Effector CD4-positive, alpha-beta T cell (primary cell): ENCODE results near the gene RBBP8NL.

Source experiments
- DNase-seq: peaks from one replicate; pipeline ENCODE4 v3.0.0-alpha.2; 2020

RBBP8NL gene

DNA sequence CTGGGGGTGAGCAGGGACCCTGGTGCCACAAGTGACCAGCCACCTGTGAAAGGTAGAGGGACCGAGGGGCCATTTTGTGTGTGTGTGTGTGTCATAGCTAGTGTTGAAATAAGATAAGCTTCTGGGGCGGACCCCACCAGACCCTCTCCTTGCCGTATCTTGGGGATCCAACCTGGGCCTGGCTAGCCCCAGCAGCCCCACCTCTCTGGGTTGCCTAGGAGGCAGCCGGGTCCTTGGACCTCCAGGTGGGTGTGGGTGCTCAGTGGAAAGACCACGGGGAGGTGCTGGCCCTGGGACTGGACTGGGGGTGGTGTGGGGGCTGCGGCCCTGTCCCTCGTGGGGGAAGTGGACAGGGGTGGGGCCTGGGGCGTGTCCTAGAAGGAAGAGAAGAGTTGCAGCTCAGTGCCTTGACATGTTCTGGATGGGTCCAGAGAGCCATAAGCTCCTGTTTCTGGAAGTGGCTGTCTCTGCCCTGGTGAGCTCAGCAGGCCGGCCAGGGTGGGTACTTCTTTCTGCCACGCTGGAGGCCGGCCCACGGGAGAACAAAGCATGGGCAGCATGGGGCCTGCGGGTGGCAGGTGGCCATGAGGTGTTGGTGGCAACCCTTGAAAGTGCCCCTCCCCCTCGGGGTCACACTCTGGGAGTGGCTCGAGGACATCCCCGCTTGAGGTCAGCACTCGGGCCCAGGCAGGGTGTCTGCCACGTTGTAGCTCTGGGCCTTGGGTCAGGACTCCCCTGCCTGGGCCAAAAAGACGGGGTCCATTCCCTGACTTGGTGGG, 8.4 kb downstream of the RBBP8NL start:
- DNase-seq: no peak

DNA sequence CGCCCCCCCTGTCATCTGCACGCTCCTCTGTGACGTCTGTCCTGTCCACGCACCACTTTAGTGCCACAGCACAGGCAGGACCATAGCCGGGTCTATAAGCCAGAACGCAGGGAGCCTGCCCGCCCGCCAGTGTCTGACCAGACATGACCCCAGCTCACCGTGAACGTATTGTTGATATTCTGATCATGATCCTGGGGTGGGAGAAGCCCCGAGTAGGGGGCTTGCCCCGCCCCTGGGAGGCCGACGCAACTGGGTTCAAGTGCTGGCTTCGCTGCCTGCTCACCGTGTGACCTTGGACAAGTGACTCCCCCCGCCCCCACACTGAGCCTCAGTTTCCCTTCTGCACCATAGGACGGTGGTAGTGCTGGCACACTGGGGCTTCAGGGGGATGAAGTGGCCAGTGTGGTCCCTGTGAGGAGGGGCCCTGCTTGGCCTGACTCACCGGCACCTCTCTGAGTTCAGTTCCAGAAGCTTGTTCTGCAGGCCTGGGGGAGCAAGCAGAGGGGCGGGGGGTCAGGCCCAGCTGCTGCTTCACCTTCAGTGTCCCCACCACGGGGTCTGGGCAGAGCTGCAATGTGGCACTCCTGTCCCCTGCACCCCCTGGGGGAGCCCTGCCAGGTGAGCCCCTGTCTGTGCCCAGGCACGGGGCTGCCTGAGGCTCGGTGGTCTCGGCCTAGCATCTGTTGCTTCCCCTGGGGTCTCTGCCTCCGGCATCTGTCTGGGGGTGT, 9.2 kb downstream of the RBBP8NL start:
- no peak for DNase-seq

DNA sequence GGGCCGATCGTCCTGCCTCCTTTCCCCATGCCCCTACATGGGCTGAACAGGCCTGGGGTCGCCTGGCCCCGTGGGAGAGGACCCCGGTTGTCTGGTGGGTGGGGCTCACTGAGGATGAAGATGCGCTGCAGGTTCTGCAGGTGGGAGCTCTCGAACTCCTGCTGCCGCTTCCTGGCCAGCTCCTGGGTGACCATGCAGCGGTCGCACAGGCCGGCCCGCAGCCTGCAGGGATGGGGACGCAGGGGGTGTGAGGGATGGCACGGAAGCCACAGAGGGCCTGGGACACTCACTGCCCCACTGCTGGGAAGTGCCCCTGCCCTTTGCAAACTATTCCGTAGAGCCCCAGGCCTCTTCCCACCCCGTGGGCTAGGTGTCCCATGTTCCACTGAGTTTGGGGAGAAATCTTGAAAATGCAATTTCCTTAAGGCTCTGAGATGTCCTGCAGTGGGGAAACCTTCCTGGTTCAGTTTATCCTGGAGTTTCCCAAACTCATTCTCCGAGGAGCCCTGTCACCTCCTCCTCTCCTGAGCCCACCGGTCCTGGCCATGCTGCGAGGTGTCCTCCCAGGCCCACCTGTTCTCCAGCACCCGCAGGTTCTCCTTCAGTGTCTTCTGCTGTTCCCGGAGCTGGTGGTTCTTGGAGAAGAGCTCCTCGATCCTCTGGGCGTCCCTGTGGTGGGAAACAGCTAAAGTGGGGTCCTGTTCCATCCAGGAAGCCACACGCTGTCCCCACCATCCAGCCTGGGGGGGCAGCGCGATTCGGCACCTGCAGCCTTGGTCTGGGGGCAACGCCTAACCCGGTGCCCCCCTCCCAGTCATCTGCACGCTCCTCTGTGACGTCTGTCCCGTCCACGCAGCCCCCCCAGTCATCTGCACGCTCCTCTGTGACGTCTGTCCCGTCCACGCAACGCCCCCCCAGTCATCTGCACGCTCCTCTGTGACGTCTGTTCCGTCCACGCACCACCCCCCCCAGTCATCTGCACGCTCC, 10.4 kb downstream of the RBBP8NL start:
- no peak for DNase-seq

DNA sequence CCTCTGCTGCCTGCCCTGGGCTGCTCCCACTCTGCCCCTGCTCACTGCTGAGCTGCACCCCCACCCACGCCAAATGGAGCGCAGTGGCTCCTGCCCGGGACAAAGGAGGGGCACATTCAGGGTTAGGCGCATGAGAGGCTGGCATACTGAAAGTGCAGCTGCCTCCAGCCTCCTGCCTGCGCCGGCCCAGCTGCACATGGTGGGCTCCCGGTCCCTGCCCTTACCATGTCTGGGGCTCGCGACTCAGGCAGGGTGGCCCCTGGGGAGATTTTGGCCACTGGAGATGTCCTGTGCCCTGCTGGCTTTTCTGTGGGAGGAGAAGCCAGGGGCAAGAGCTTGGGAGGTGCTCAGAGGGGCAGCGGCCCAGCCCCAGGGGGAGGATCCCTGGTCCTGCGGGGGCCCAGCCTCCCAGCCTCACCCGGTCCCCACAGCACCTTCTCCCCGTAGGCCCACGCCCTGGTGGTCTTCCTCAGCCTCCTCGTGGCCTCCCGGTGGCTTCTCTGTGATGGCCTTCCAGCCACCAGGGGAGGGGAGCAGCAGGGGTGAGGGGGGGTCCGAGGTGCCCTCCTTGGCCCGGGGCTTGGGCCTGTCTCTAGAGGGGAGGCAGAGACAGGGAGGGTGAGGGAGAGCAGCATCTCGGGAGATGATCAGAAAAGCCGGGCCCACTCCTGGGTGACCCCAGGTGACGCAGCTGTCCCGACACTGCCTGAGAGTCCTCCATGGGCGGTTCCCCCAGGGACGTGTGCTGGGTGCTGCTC, 11.8 kb downstream of the RBBP8NL start:
- DNase-seq: no peak

DNA sequence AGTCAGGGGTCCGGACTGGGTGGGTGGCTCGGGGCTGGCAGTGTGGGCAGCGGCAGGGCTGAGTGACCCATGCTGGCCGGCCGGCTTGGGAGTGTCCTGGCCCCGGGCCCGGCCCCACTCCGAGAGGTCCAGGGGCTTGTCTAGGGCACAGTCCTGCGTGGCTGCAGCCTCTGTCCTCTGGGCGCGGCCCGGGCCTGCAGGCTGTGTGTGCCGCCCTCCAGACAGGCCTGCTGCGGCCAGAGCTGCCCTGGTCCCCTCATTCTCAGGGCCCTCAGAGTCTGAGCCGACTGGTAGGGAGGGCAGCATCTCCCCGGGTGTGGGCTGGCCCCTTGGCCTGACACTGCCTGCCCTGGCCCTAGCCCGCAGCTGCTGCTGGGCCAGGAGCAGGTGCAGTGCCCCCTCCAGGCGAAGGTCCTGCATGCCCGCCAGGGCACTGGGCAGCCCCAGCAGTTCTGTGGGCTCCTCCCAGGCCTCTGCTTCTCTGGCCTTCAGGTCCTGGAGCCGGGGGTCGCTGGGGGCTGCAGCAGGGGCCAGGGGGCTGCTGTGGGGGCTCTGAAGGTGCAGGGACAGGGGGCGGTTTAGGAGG, 13.3 kb downstream of the RBBP8NL start:
- no peak for DNase-seq

DNA sequence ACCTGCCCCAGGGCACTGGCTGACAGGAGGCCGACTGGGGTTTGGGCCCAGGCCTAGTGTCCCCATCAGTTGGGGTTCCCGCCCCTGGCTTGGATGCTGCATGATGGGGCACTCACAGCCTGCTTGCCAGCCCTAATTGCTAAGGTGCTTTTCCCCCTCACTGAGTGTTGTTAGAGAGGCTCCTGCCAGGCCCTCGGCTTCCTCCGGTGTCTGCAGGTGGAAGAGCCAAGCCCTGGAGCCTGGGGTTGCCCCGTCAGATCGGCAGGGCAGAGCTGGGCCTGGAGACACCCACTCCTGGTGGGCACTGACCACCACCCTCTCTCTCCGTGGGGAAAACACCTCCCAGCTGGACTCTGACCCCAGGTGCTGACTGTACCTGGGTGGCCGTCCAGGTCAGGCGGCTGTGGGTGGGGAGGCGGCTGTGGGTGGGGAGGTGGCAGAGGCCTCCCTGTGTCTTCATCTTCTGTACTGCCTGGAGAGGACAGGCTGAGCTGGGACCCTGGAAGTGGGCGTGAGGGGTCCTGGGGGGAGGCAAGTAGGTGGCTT, 14.2 kb downstream of the RBBP8NL start:
- no peak for DNase-seq

DNA sequence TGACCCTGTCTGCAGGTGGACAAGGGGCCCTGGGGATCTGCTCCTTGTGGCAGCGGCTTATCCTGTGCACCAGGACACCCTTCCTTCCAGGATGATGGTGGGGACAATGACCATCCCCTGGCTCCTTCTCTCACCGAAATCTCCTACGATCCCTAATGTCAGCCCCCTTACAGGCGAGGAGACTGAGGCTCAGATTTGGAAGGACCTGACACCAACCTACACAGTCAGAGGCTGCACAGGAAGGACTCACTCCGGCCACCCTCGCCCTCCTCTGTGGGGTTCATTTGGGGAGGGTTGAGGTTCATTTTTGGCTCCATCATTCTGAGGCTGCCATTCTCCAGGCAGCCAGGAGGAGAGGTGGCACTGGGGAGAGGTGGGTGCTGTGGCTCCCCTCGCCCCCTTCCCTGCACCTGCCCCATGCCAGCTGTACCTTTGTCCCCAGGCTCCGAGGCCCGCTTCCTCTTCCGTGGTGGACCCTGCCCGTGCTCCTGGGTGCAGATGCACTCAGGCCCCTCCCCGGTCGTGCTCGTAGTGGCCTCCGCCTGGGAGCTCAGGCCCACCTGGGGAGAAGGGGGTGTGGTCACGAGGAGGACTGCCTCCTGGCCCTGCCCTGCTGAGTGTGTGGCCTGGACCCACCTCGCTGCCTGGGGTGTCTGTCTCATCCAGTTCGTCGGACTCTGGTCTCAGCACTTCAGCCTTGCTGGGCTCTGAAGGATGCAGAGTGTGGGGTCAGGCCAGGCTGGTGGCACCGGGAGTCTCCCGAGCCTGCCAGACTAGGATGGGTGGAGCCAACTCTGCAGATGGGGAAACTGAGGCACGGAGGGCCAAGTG, 14.9 kb downstream of the RBBP8NL start:
- no peak for DNase-seq

DNA sequence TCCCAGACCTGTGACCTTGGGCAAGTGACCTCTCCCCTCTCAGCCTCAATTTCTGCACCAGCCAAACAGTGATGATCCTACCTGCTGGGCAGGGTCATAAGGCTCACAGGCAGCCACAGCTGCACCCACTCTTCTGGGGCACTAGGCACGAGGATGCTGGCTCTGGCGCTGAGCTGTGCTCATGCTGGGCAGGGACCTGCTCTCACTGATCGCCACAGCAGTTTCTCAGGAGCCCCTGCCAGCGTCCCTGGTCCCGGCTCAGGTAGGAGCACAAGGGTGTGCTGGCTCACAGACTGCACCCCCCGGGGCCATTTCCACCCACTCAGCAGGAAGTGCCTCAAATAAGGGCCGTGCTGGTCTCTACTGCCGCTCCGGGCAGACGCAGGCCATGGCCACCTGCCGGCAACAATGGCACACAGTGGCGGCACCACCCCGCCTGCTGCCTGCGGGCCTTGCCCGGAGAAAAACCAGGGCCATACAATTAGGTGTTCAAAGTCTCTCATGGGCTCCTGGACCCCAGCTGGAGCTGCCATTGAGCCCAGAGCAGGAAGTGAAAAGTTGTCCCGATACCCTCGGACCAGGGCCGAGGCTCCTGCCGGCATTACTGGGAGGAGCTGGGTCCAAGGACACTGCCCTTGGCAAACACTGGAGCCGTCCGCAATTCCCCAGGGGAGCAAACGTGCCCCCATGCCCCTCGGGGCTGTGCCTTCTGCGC, 15.7 kb downstream of the RBBP8NL start:
- no peak for DNase-seq

DNA sequence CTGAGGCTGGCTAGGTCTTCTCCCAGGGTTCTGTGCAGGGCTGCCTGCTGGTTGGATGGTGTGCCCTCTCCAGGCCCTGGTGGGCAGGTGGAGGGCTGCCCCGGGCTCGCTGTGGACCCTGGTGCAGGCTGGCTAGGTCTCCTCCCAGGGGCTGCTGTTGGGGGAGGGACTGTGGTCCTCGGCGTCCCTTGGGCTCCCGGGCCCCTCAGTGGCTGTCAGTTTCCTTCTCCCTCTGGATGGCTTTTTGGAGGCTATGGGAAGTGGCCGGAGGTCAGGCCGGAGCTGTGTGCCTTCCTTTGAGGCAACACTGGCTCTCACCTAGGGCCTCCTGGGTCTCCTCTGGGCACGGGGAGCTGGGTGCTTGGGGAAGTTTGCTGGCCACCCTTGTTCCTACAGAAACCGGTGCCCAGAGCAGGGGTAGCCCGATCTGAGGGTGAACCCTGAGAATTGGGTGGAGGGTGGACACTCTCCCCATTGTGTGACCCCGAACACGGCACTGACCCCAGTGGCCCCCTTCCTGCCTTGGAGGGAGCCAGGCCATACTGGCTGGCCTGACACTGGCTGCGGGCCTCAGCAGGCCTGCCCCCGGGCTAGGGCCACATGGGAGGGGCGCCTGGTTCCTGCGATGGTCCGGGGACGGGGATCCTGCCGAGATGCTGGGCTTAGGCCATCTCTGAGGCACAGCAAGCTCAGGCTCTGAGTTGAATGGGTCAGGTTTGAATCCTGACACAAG, 16.4 kb downstream of the RBBP8NL start:
- DNase-seq: no peak

DNA sequence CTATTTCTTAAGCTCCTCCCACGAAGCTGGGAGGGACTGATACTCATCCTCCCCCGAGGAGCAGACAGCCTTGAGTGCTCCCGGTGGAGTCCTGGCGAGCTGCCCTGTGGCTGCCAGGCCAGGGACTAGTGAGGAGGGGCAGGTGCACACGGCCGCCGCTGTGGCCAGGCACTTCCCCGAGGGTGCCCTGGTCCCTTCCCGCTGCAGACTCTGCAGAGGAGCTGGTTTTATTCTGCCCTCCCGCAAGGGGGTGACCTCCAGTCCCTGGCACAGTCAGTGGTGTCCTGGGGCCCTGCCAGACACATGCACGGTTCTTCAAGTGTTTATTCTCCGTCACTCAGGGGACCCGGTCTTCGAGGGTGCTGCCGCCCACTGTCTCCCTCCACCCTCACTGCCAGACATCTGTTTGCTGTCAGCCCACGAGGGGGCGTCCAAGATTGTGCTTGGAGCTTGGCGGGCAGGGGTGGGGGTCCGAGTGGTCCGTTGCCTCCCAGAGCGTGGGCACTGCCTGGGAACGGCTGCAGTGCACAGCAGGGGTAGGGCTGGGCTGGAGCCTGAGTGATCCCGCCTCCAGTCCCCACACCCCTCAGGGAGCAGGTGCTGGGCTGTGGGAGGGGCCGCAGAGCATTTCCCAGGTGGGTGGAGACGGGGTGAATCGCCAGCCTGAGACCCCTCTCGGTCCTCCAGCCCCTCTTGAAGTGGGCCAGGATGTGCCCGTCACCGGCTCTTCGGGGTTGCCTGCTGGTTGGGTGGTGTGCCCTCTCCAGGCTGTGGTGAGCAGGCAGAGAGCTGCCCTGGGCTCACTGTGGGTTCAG, 17.2 kb downstream of the RBBP8NL start:
- no peak for DNase-seq

DNA sequence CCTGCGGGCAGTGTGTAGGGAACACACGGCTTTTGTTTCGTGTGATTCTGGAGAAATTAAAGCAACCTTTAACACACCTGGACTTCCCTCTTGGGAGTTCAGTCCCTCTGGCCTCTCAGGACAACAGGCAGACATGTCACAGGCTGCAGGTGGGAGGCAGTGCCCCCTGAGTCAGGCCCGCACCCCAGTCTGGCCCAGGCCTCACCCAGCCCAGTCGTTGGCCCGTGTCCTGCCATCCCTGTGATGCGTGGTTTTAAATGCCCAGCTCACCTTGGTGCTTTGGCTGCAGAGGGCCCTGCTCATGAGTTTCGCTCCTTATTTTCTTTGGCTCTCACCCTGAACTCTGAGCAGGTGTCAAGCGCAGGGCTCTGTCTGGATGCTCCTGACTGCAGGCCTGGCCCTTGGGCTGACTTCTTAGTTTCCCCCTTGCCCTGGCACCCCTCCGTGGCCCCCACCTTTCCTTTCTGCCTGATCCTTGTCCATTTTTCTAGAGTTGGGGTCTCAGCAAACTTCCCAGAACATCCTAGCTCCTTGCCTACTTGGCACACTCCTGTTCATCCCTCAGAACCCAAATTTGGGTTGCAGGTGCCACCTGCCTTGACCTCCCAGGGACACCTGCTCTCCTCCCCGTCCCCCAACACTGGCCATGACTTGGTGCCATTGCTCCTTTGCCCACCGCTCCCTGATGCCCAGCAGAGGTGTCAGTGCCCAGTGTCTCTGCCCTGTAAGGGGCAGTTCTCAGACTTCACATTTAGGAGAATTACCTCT, 18.1 kb downstream of the RBBP8NL start:
- no peak for DNase-seq

DNA sequence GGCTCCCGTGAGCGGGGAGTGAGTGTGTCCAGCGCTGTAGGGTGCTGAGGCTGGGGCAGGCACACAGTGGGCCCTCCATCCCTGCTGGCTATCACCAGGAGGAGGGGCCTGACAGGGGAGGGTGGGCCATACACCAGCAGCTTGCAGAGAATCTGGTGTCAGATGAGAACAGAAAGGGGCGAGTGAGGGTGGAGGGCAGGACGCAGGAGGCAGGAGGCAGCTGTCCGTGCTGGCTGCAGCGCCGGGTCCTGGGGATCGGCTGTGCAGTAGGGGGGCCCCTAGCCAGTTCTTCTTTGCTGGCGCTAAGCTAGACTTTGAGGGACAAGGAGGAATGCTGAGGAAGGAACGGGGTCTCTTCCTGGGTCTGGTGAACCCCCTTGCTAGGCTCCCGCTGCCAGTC, 18.7 kb downstream of the RBBP8NL start:
- no peak for DNase-seq

DNA sequence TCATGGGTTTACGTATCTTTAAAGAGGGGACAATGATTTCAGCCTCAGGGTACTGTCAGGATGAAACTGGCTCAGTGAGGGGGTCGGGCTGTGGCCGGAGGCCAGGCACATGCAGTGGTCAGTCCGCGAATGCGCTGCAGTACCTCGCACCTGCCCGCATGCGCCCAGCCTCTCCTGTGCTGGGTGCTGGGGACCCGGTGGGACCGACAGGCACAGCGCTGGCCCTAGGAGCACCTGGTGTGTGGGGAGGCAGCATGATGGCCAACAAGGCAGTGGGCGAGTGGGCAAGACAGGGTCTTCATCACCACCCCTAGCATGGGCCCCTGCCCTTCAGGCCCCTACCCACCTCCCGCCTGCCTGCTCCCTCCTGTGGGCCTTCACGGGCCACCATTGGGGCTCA, 19.3 kb downstream of the RBBP8NL start:
- no peak for DNase-seq

DNA sequence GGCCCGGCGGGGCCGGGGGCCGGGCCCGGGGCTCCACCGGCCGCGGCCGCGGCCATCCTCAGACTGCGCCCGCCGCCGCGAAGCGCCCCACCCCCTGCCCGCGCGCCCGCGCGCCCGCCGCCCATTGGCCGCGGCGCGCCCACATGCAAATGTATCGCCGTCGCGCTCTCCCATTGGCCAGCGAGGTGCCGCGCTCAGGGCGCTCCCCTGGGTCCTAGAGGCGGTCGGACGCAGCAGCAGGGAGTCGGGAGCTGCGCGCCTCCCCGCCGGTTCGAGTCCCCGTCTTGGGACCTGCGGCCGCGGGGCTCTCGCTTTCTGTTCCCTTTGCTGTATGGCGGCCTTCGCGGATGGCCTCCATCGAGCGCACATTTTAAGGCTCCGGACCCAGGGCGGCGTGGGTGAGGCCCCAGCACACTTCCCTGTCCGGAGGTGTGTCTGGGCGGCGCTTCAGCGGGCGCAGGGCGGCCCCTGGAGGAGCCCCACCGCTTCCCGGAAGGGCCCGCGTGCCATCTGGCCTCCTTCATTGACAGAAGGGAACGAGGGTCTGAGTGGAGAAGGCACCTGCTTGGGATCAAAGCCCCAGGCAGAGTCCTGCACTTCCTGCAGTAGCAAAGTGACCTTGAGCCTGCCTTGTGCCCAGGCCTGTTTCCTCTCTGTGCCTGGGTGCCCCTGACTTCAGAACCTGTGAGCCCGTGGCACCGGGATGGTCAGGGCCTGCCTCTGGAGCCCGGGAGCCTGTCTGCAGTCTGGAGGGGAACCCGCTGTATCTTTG, 19.9 kb downstream of the RBBP8NL start, which contains the start of gene CABLES2:
Gene CABLES2 (minus strand): TSS at position 65 of the 772 bp plus-strand sequence. CDS start 9 bp downstream, at position 56.
- DNase-seq: peak; percentile 87

DNA sequence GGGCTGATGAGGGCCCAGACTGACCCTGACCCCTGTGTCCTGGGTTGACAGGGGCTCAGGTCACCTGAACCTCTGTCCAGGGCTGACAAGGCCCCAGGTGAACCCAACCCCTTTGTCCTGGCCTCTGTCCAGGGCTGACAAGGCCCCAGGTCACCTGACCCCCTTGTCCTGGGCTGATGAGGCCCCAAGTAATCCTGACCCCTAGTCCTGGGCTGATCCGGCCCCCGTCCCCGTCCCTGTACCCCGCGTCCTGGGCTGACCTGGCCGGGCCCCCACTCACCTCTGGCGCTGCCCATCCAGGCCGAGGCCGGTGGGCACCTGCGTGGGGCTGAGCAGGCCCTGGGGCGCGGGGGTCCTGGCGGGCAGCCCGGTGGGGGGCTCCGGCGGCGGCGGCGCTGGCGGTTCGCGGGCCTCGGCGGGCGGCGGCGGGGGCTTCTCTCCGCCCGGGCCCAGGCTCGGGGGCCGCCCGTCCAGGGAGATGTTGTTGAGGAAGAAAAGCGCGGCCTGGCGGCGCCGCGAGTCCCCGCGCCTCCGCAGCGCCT, 20.6 kb downstream of the RBBP8NL start:
- no peak for DNase-seq

DNA sequence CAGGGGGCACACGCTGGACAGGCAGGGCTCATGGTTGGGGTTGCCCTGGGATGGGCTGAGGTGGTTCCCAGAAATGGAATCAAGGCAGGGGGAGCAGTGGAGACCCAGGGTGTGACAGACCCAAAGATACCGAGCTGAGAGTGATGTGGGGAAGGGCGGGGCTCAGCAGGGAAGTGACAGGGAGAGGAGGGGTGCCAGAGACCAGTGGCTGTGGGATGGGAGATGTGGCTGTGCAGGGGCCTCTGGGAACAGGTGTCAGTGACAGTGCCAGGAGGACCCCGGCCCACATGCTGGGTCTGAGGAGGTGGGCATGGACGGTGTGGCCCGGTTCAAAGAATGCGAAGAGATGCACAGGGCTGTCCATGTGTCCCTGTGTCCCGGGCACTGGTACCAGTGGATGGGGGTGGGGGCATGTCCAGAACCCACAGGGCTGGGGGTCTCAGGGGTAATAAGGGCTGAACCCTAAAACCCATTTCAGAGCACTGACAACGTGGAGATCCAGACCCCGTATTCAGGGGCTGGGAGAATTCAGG, 21.3 kb downstream of the RBBP8NL start:
- DNase-seq: no peak
